Eye (tissue), 1 donor: ENCODE data around the gene GRB7.
"Not testable (repeated sequence)": the region's sequence is repeated elsewhere in the genome, so short reads cannot be mapped to it uniquely, and the experiment has no call there.

Experiments used
- DNase-seq: peaks from one replicate; pipeline ENCODE4 v3.0.0-alpha.2; 2015

GRB7 gene

DNA sequence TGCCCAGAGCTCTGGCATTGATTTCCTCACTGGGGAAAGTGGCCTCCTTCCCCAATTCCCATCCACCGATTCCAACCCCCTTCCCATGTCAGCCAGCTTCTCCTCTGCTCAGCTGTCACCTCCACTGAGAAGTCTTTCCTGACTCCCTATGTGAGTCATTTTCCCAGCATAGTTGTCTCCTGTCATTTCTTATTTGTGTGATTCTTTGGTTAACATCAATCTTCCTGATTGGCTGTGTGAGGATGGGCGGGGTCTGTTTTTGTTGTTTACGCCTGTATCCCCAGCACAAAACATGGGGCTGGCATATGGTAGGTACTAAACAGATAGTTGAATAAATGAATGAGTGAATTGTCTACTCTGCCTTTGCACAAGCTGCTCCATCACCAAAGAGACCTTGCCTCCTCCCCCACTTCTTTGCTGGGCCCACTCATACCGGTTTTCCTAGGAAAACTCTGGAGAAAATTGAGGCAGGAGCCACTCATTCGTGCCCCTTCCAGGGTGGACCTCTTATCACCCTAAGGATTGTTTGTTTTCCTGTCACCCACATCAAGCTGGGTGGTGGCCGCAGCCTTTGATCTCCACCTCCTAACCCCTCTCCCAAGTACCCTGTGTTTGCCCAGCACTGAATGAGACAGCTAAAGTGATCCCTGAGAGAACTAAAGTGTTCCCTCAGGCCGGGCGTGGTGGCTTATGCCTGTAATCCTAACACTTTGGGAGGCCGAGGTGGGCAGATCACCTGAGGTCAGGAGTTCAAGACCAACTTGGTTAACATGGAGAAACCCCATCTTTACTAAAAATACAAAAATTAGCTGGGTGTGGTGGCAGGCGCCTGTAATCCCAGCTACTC lies 1.2 kb upstream of the GRB7 start:
- no peak for DNase-seq

DNA sequence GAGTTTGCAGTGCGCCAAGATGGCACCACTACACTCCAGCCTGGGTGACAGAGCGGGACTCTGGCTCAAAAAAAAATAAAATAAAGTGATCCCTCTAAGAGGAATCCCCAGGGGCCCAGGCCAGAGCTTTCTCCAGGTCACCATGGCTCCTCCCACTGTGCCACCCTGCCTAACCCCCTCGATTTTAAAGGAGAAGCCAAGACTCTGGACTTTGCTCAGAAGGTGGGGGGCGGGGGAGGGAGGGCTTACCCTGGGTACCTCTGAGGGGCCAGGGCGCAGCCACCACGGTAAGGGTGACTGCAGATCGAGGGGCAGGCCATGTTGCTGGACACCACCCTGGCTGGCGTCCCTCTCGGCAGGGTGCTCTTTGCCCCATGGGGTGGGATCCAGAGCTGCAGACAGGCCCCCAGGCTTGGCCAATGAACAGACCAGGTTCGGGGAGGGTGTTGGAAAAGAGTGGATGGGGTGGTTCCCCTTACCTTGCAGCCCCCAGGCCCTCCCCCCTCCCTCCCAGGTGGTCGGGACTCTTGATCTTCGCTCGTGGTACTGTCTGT lies 455 bp upstream of the GRB7 start:
- no peak for DNase-seq

DNA sequence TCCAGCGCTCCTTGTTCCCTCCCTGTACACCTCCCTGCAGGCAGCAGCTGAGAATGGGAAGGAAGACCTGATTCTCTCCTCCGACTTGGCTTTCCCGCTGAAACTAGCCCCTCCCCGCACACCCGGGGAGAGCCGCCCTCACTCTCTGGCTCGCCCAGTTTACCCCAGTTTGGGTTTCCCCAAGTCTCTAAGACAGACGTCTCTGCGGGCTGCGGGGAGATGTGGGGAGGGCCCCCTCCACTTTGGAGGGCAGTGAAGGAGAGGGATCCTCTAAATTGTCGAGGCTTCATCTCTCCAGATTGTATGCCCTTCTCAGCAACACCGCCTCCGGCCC lies 797 bp downstream of the GRB7 start:
- peak; percentile 59 for DNase-seq

DNA sequence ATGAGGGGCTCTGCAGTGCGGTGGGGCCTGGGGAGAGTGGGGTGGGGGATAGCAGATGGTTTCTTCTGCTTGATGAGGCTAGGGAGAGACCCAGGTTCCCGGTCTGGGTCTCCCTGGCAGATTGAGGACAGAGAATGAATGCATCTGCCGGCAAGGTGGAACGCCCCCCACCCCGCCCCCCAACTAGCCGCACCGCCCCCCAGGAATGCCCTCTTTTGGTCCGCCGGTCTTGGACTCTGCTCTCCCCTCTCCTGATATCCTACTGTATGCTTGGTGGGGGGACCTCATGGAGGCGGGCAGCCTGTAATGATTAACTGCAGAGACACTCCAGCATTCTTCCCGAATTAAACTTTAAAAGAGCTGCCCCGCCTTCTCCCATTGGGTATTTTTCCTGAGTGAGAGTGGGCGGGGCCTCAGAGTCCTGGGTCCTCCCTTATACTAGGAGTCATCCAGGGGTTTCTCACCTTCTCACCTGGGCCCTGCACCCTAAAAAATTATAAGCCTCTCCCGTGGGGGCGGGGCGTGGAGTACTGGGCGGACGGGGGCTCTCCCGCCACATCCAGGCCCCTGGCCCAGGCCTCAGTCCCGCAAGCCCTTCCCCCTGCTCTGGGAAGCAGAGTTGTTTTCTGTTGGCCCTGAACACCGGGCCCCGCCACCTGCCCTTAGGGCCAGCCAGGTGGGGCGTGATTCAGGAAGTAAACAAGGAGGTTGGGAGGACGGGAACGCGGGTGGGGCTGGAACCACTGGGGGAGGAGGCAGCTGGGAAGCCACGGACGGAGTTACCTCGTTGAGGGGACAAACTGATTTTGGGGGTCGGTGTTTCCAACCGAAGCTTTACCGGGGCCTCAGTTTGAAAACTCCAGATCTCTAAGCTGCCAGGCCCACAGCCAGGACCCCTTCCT lies 1.5 kb downstream of the GRB7 start:
- peak; percentile 65 for DNase-seq

DNA sequence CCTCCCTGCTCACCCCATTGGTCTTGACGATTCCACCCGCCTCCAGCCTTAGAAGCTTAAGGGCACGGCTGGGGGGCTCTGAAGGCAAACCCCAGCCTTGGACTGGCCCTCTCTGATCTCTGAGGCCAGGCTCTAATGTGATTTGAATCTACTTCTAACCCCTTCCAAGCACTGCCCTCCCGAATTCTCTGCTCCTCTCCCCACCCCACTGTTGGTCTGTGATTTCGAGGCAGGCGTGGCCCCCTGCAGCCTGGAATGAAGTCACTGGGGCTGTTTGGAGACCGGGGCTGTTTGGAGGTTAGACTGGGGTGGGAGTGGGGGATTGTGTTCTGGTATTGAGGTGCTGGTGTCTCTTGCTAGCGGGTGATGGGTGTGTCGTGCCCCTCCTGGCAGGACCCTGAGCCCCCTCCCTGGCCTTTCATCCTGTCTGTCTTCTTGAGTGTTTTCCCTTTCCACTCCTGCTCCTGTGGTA lies 2.2 kb downstream of the GRB7 start:
- DNase-seq: peak; percentile 38

DNA sequence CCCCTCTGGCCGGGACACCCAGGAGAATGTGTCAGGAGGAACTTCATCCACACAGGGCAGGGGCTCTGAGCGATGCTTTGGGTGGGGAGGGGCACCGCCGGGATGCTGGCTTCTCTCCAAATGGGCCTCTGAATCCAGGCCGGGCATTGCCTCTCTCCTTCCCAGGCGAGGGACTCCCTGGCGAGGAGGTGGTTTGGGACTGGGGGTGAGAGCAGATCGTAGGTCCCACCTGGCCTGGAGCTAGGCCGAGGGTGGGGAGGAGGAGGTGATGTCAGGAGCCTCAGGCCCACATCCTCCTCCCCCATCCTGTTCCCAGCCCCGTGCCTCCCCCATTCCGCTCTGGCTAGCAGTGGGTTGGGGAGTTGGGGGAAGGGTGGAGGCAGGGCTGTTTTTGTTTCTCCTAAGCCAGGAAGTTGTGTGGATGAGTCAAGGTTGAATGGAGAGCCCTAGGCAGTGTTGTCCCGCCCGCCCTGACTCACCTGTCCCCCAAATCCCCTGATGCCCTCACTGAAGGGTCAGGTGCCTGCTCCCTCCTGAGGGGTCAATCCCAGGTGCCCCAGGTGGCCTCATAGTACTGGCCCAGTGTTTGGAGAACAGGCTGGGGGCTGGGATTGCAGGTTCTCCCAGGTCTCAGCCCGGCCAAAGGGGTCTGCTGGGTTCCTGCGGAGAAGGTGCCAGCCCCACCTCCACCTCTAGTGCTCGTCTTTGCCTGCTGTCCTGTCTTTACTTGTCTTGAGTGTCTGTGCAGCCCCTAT lies 2.8 kb downstream of the GRB7 start:
- no peak for DNase-seq

DNA sequence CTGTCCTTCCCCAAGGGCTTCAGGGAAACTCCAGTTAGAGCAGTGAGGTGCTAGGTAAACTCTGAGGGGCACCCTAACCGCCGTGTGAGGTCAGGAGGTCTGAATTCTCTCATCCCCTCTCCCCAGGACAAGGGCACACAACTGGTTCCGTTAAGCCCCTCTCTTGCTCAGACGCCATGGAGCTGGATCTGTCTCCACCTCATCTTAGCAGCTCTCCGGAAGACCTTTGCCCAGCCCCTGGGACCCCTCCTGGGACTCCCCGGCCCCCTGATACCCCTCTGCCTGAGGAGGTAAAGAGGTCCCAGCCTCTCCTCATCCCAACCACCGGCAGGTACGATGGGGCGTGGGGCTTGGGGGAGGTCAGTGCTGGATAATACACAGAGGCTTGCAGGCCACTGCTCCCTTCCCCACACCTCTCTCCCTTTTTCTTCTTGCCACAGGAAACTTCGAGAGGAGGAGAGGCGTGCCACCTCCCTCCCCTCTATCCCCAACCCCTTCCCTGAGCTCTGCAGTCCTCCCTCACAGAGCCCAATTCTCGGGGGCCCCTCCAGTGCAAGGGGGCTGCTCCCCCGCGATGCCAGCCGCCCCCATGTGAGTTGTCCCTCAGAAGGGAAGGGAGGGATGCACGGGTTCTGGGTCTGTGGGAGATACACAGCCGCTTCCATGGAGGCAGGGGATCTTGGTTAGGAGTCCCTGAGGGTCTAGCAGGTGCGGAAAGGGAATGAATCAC lies 4.6 kb downstream of the GRB7 start:
- no peak for DNase-seq

DNA sequence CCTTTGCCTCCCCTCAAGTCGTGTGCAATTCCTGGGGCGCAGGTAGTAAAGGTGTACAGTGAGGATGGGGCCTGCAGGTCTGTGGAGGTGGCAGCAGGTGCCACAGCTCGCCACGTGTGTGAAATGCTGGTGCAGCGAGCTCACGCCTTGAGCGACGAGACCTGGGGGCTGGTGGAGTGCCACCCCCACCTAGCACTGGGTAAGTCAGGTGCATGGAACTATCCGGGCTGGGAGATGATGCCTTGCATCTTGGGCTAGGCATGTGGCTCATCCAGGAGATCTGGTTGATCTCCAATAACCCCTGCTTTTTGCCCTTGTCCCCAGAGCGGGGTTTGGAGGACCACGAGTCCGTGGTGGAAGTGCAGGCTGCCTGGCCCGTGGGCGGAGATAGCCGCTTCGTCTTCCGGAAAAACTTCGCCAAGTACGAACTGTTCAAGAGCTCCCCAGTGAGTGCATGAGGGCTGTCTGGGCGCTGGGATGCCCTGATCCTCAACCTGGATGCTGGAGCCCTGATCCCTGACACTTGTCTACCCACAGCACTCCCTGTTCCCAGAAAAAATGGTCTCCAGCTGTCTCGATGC lies 5.2 kb downstream of the GRB7 start:
- DNase-seq: no peak

DNA sequence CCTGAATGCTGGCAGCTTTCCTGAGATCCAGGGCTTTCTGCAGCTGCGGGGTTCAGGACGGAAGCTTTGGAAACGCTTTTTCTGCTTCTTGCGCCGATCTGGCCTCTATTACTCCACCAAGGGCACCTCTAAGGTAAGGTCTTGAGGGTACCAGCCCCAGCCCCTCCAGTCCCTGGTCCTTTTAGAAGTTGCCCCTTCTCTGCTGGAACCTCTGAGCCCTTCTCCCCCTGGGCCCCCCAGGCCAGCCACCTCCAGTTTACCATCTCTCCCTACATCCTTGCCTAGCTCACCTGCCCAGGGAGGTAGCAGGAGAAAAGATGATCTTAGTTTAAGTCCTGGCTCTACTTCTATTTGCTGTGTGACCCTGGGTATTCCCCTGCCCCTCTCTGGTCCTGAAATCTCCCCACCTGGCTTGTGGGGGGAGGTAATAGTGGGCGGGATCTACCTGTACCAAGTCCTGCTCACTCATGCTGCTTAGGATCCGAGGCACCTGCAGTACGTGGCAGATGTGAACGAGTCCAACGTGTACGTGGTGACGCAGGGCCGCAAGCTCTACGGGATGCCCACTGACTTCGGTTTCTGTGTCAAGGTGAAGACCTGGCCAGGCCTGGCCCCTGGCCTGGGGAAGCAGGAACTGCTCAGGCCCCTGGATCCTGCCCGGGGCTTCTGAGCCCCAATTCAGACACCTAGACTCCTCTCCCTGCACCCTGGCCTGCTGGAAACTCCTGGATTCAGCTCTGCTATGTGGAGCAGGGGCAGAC lies 6.5 kb downstream of the GRB7 start:
- DNase-seq: no peak

DNA sequence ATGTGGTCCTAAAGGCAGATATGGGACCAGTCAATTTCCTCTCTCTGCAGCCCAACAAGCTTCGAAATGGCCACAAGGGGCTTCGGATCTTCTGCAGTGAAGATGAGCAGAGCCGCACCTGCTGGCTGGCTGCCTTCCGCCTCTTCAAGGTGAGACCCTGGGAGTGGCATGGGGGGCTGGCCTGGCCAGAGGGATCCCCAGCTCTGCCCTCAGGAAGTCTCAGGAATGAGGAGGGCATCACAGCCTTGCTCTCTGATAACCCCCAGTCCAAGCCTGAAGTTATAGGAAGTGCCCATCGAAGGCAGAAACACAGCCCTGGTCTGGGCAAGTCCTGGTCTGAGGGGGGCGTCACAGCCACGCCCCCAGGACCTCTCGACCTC lies 7.1 kb downstream of the GRB7 start:
- no peak for DNase-seq

DNA sequence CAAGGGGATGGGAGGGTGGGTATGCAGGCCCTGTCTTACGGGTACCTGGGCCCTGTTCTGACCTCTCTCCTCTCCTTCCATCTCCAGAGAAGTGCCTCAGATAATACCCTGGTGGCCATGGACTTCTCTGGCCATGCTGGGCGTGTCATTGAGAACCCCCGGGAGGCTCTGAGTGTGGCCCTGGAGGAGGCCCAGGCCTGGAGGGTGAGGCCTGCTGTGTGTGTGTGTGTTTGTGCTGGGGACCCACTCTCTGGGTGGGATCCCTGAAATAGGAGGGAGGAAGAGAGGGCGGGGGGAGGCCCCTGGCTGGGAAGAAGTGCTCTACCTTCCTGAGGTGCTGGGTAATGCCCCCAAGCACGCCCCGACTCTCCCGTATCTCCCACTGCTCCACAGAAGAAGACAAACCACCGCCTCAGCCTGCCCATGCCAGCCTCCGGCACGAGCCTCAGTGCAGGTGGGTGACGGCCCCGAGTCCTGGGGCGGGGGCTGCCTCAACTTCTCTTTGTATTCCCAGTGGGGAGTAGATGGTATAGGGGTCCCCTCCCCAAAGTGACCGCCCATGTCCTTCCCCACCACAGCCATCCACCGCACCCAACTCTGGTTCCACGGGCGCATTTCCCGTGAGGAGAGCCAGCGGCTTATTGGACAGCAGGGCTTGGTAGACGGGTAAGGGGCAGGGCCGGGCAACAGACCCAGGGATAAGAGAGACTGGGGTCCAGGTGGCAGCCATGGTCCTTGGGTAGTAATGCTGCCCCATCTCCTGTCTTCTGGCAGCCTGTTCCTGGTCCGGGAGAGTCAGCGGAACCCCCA lies 7.8 kb downstream of the GRB7 start:
- DNase-seq: no peak

DNA sequence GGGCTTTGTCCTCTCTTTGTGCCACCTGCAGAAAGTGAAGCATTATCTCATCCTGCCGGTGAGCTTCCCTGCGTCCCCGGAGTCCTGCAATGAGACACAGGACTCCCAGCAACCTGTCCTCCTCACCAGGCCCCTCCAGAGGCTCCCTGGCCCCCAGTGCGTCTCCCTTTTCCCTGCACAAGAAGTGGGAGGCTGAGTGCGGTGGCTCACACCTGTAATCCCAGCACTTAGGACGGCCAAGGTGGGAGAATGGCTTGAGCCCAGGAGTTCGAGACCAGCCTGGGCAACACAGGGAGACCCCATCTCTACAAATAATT lies 8.4 kb downstream of the GRB7 start:
- no peak for DNase-seq

DNA sequence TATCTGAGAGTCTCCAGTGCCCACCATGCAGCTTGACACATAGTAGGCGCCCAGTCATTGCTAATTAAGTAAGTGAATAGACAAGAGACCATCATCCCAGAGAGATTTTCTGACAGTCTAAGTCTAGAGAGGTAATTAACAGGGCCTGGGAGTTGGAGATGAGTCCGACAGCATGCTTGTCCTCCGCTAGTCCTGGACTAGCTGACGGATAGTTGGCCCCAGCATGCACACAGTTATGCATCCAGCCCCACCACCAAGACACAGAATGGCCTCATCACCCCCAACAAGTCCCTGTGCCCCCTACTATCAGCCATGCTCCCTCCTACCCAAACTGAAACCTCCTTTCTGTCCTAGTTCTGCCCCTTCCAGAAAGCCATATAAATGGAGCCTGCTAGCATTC lies 10.0 kb downstream of the GRB7 start:
- DNase-seq: no peak

DNA sequence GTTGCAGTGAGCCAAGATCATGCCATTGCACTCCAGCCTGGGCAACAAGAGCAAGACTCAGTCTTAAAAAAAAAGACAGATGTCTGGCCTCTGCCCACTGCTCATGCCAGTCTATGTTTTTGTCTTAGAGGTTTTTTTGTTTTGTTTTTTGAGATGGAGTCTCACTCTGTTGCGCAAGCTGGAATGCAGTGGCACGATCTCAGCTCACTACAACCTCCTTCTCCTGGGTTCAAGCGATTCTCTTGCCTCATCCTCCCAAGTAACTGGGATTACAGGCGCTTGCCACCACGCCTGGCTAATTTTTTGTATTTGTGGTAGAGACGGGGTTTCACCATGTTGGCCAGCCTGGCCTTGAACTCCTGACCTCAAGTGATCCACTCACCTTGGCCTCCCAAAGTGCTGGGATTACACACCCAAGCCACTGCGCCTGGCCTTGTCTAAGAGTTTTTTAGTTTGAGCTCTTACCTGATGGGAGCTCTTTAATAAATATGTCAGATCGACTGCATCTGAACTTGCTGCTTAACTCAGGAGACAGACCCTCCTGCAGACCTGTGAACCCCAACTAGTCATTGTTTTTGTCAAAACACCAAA lies 10.8 kb downstream of the GRB7 start:
- DNase-seq: not testable (repeated sequence)

DNA sequence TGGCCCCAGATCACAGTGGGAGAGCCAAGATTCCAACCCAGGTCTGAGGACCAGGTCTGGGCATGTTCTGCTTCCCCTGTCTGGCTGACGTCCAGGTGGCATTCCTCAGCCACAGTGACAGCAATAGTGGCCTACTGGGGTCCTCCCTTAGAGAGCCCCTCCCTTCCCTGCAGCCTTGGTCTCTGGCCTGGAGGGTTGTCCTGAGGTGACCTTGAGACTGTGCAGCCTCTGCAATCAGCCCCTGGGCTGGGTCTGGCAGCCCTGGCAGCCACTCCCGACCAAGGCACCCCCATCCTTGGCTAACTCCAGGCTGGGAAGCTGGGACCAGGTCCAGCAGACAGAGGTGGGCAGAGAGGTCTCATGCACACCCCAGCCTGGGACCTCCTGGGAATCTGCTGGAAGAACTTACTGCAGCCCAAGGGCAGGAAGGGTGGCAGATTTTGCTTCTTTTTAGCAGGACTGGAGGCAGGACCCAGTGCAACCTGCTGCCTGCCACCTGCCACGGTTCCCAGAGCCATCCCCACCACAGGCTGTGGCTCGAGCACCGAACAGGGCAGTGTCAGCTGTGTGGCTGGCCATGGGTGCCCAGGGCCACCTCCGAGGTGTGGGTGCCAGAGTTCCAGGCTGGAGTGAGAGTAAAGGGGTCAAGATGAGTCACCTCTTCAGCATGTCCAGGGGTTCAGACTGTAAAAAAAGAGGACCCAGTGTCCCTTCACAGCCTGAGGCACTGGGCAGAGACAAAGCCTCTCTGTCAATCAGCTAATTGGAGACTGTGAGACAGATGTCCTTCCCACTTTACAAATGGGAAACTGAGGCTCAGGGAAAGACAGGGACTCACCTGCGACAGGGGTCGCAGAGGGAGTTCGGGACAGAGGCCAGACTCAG lies 12.6 kb downstream of the GRB7 start:
- DNase-seq: no peak

DNA sequence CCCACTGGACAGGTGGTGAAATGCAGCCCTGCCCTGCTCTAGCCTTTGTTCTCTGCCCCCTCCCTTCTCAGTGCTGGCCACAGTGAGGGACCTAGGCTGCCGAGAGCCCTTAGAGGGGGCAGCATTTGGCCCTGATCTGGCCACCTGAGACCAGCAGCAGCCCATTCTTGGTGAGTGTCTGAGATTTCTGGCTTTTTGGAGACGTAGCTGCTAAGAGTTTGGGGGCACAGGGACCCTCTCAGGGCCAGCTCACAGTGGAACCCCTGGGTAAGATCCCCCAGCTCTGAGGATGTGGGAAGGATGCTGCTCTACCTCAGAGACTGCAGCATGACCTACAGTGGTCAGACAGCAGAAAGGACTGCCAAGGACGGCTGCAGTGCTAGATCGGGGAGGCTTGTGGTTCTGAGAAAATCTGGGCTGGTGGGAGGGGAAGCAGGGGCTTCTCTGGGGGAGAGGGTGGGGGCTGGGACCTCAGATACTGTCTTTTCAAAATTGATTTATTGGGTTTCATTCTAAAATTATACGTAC lies 13.3 kb downstream of the GRB7 start:
- no peak for DNase-seq

DNA sequence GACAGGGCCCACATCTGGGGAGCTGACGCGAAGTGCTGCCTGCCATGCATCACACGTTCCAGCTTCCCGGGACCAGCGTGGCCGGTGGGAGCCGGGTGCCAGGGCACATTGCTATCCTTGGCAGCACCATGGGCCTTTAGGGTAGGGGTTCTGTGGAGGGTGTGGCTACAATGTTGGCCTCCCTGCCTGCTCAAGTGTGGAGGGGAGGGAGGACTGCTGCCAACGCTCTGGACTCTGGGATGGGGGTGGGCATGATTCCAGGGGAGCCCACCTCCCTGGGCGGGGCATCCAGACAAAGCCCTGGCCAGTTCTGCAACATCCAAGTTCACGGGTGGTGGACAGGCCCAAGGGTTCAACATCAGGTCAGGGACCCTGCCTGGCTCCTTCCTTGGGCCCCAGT lies 13.9 kb downstream of the GRB7 start:
- DNase-seq: no peak

DNA sequence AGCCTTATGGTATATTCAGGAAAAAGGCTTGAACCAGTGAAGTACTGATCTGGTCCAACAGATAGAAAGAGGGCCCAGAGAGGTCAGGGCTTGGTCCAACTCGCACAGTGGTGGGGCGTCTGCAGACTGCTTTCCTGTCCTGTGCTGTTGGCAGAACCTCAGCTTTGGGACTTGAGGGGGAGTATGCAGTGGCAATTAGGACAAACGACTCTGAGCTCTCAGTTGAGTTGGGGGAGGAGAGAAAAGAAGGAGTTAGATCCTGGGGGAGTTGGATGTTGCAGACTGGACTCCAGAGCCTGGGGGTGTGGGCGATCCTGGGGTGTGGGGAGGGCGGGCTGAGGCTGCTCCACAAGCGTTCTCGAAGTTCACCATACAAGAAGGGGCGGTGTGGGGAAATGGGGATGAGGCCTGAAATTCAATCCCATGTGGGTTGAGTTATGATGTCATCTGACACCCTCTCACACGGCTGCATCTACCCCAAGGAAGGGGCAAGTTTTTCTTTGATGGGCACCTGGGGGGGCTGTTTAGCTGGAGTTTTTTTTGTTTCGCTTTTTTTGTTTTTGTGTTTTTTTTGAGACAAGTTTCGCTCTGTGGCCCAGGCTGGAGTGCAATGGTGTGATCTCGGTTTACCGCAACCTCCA lies 14.6 kb downstream of the GRB7 start:
- DNase-seq: no peak
